Keratinocyte (primary cell): ENCODE results near the gene ZNF354C.

ENCODE experiments used
- EZH2 ChIP-seq: IDR thresholded peaks from one replicate; pipeline ENCODE4 v1.6.1; 2012; ENCODE audit warnings: inconsistent platforms, mild to moderate bottlenecking, low read length, moderate library complexity
- TF ChIP-seq, protein P1 (sequence below), 3 experiments: IDR thresholded peaks in 1 of 3; conservative IDR thresholded peaks in 1 of 3; optimal IDR thresholded peaks in 1 of 3; 2 replicates in 2 of 3; 3 replicates in 1 of 3; pipeline versions ENCODE3 to v1.5.1; 2011; ENCODE audit warnings: low read length in 3 of 3, mild to moderate bottlenecking in 3 of 3, moderate library complexity in 2 of 3, control low read depth in 1 of 3, inconsistent platforms in 1 of 3; ENCODE audit not compliant: insufficient read depth in 2 of 3; ENCODE audit errors: extremely low read depth in 1 of 3

GRCh38 chr5:179115845-179116524 is 55.8 kb downstream of the ZNF354C start:
- no peak for TF ChIP-seq EZH2
- TF ChIP-seq, protein P1, sequence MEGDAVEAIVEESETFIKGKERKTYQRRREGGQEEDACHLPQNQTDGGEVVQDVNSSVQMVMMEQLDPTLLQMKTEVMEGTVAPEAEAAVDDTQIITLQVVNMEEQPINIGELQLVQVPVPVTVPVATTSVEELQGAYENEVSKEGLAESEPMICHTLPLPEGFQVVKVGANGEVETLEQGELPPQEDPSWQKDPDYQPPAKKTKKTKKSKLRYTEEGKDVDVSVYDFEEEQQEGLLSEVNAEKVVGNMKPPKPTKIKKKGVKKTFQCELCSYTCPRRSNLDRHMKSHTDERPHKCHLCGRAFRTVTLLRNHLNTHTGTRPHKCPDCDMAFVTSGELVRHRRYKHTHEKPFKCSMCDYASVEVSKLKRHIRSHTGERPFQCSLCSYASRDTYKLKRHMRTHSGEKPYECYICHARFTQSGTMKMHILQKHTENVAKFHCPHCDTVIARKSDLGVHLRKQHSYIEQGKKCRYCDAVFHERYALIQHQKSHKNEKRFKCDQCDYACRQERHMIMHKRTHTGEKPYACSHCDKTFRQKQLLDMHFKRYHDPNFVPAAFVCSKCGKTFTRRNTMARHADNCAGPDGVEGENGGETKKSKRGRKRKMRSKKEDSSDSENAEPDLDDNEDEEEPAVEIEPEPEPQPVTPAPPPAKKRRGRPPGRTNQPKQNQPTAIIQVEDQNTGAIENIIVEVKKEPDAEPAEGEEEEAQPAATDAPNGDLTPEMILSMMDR (optimal IDR thresholded peaks at IDR 0.05 in 1 of 3, IDR thresholded peaks at IDR 0.05 in 1 of 3, conservative IDR thresholded peaks at IDR 0.05 in 1 of 3; ENCODE audit: extremely low read depth in 1 of 3, insufficient read depth in 2 of 3, low read length in 3 of 3) = no peak
